HepG2 (cell line): Measurements from ENCODE around the gene TPM1.

ENCODE experiments used
- PAF1 ChIP-seq: IDR thresholded peaks from 2 replicates; pipeline ENCODE4 v1.6.1; 2016; ENCODE audit warnings: missing genetic modification reagents, missing compliant biosample characterization
- ZNF616 ChIP-seq: sonication (generic); formaldehyde crosslinking; IDR thresholded peaks from 2 replicates; pipeline ENCODE4 v1.5.0; 2020; ENCODE audit warnings: low read depth, mild to moderate bottlenecking, missing genetic modification reagents
- ZNF777 ChIP-seq: sonication (generic); formaldehyde crosslinking; IDR thresholded peaks from 2 replicates; pipeline ENCODE4 v1.4.0; 2020; ENCODE audit warnings: missing genetic modification reagents

DNA sequence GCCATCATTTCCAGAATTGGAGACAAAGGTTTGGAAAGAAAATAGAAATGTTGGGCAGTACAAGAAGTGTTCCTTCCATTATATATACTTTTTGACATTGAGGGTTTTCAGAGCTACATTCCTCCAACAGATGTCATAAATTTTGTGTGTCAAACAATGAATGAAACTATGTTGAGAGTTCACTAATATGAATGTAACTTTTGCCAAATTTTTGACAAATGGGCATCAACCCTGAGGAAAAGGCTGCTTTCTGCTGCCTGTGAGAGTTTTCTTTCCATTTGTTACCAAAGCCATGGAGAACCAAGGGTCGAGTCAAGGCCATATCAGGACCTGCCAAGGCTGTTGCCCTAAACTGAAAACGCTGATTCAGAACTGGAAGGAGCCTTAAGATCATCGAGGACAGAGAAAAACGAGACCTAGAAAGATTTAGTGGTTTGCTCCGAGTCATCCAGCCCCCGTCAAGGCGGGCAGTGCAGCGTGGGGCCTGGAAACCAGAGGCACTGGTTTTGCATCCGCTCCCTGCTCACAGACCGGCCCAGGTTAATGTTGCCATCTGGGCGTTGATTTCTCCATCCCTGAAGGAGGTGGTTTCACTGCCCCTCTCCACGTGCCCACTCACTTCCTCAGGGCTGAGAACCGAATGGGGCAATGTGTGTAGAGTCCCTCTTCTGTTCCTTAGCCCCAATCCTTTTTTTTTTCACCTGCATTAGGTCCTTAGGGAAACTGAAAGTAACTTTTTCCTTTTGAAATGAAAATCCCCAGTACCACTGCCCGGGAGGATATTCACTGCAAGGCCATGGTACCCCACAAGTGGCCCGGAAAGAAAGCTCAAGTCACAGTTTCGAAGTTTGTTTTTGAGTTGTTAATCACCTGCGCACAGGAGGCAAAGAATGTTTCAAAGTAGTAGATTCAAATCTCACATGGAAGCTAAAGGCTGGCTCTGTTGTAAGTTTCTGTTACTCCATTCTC is 32.8 kb downstream of the TPM1 start:
- TF ChIP-seq ZNF777 (no peak), ZNF616 (CRISPR knock-in tag) (no peak), PAF1 (CRISPR knock-in tag) (no peak)
